PFSK-1 (cell line): ENCODE data around the gene ADAR.
A peak's percentile ranks its signal among the peaks of the same experiment; 100 is the strongest.

ENCODE experiments used
- FOXP2 ChIP-seq: optimal IDR thresholded peaks from 2 replicates; pipeline ENCODE3; 2011; ENCODE audit warnings: borderline replicate concordance, control low read depth, inconsistent platforms; ENCODE audit not compliant: insufficient read depth; ENCODE audit errors: extremely low read length, extremely low read depth
- POLR2AphosphoS5 ChIP-seq: IDR thresholded peaks from 2 replicates; pipeline ENCODE4 v1.6.1; 2012; ENCODE audit warnings: low read depth, mild to moderate bottlenecking, control low read depth, low read length, moderate library complexity
- REST ChIP-seq, 2 experiments: IDR thresholded peaks; 2 replicates each; pipeline versions ENCODE4 v1.6.1 to v1.8.0; 2011 to 2012; ENCODE audit warnings: low read depth in 2 of 2, low read length in 2 of 2, control low read depth in 1 of 2, inconsistent platforms in 1 of 2, mild to moderate bottlenecking in 1 of 2, moderate library complexity in 1 of 2; ENCODE audit not compliant: insufficient read depth in 1 of 2
- SIN3A ChIP-seq: IDR thresholded peaks from 2 replicates; pipeline ENCODE4 v1.6.1; 2012; ENCODE audit warnings: mild to moderate bottlenecking, low read length, moderate library complexity, borderline replicate concordance; ENCODE audit not compliant: insufficient read depth
- TAF1 ChIP-seq: IDR thresholded peaks from 2 replicates; pipeline ENCODE4 v1.6.1; 2012; ENCODE audit warnings: low read length, control low read depth, borderline replicate concordance; ENCODE audit not compliant: insufficient read depth

- peak; percentile 66 for TF ChIP-seq POLR2AphosphoS5
- peak; percentile 88; the same call in 1 of the 2 replicates for TF ChIP-seq SIN3A
- TF ChIP-seq REST (IDR thresholded peaks at IDR 0.05; ENCODE audit: insufficient read depth in 1 of 2, low read depth in 2 of 2, low read length in 2 of 2), result peak; percentile 8 to 36; a peak in 1 of 4 replicates
- TF ChIP-seq TAF1, result peak; percentile 78
- TF ChIP-seq FOXP2, result peak; percentile 14
Observed at GRCh38 chr1:154627257-154628120, 19.5 kb upstream of the ADAR start.
